ENCODE data around the gene FAM131A.

The FAM131A gene

DNA sequence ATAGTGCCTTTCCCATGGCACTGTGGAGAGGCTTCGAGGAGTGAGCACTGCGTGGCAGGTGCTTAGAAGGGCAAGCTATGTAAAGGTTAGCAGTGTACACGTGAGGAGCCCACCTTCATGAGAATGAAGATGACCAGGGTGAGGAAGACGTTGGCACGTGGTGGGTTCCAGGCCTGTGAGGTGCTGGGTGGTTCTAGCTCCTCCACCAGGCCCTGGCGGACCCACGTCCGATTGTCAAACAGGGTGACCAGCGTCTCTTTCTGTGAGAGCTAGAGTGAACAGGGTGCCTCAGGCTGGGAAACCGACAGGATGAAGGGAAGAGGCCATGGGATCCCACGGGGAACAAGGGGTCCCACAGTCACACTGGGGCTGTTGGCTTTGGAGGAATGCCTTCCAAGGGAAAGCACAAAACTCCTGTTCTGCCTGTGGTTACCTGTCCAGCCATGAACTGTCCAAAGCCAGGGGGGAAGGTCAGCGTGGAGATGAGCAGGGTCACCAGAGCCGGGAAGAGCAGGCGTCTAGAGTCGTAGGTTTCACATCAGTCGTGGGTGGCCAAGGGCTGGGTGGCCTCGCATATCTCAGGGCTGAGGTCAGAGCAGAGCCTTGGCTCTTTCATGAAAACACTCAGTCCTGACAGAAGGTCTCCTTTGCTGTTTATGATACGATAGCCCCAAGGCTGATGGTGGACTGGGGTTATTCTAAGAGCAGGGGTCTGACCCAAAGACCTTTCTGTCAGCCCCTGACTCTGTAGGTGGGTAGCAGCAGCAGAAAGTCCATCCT, 18.1 kb downstream of the FAM131A start:
- no peaks in the 10 kb centered on the region for H3K9me3 ChIP-seq
- H3K36me3 ChIP-seq: no peaks in the 10 kb centered on the region
- no peak for TF ChIP-seq CTCF (IDR thresholded peaks at IDR 0.05; ENCODE audit: low read depth, low read length)

DNA sequence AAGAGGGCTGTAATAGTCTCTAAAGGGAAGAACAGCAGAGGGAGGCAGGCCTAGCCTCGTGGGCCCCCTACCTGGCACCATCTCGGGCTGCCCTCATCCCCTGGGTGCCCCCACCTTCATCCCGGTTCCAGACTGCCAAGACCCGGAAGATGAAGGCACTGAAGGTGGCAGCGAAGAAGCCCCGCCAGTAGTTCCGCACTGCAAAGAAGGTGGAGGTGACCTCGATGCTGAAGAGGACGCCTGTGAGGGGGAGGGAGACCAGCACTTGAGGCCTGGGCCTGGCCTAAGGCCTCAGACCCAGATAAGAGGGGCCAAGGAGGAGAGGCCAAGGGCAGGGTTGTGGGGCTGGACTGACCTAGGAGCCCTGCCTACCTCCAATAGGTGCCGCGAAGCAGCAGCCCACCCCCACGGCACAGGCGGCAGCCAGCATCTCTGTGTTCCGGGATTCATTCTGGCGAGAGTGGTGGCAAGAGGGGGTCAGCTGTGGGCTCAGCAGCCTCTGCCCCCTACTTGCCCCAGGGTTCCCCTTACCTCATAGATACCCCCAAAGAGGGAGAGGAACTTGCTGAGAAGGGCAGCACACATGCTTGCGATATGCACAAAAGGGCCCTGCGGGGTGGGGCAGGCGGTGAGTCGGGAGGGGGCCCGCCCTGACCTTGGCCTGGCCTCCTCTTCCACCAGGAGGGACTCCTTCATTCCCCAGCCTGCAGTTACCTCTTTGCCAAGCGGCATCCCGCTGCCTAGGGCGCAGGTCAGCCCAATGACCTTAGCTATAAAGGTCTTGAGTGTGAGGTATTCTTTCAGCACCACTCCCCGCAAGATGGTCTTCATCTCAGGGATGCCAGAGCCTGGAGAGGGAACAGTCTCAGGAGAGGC, 20.1 kb downstream of the FAM131A start:
- no peaks in the 10 kb centered on the region for H3K27me3 ChIP-seq
- no peak for DNase-seq
- no peaks in the 10 kb centered on the region for H3K36me3 ChIP-seq
- H3K9me3 ChIP-seq: no peaks in the 10 kb centered on the region
- no peak for TF ChIP-seq CTCF (IDR thresholded peaks at IDR 0.05; ENCODE audit: low read depth, low read length)
- no peak overlapping the region for H3K4me3 ChIP-seq (ENCODE audit: low read depth, low read length)
- no peaks in the 10 kb centered on the region for H3K4me1 ChIP-seq

More for the DNA sequence above, 18.1 kb downstream of the FAM131A start:
- DNase-seq: no peak
- no peak overlapping the region for H3K4me3 ChIP-seq (ENCODE audit: low read depth, low read length)
- no peaks in the 10 kb centered on the region for H3K27me3 ChIP-seq
- no peaks in the 10 kb centered on the region for H3K4me1 ChIP-seq

DNA sequence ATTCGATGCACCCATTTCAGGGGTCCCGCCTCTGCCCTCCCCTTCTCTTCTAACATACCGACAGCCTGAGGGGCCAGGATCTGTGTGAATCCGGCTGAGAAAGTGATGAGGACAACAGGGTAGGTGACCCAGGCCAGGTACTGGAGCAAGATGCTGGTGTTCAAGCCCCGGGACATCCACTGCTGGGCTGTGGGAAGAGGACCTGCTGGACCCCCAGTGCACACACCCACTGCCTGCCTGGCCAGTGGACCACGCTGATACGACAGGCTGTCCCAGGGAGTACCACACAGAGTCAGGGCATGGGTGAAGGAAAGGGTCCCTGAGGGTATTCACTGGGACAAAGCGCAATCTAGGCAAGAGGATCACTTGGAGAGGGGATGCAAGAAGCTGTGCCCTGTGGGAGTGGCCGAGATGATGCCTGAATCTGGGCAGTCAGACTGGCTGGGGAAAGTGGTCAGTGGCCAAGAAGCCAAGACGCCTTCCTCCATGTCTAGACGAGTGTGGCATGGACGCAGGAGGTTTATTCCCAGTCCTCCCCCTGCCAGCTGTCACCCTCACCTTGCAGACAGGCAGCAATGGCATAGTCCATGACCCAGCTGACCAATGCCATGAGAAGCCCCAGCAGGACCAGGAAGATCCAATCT, 20.8 kb downstream of the FAM131A start:
- no peak overlapping the region for H3K4me3 ChIP-seq (ENCODE audit: low read depth, low read length)
- H3K9me3 ChIP-seq: no peaks in the 10 kb centered on the region
- no peak for TF ChIP-seq CTCF (IDR thresholded peaks at IDR 0.05; ENCODE audit: low read depth, low read length)
- no peaks in the 10 kb centered on the region for H3K4me1 ChIP-seq
- no peaks in the 10 kb centered on the region for H3K27me3 ChIP-seq
- DNase-seq: no peak
- no peaks in the 10 kb centered on the region for H3K36me3 ChIP-seq

DNA sequence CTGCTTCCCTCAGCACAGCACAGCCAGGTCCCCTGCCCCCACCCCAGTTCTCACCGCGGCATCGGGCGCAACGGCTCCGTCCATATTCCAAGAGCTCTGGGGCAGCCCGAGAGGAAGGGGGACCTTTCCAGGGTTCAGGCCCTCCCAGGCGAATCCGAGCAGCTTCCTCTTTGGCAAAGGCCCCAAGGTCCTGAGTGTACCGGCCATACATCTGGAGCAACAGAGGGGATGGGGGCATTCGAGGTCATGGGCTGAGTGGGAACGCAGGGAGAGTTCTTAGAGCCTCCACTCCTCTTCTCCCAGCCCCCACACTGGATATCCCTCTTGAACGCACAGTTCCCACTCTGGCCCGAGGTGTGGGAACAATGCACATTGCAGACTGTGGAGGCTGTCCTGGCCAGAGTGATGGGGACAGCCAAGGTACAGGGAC, 21.5 kb downstream of the FAM131A start:
- H3K4me1 ChIP-seq: no peaks in the 10 kb centered on the region
- TF ChIP-seq CTCF (IDR thresholded peaks at IDR 0.05; ENCODE audit: low read depth, low read length): no peak
- no peaks in the 10 kb centered on the region for H3K27me3 ChIP-seq
- H3K4me3 ChIP-seq (ENCODE audit: low read depth, low read length): no peak overlapping the region
- DNase-seq: no peak
- no peaks in the 10 kb centered on the region for H3K36me3 ChIP-seq
- H3K9me3 ChIP-seq: no peaks in the 10 kb centered on the region

GRCh38 chr3:184359610-184360009, 22.2 kb downstream of the FAM131A start:
- no peaks in the 10 kb centered on the region for H3K27me3 ChIP-seq

More at GRCh38 chr3:184359610-184360009, 22.2 kb downstream of the FAM131A start:
- Histone ChIP-seq H3K4me3 (ENCODE audit: low read depth, low read length) (no peak overlapping the region), H3K4me1 (no peaks in the 10 kb centered on the region), H3K9me3 (no peaks in the 10 kb centered on the region), H3K36me3 (peaks cover 2% of the 10 kb centered on the region)
- TF ChIP-seq CTCF (IDR thresholded peaks at IDR 0.05; ENCODE audit: low read depth, low read length): no peak
- no peak for DNase-seq

All from BE2C (cell line).